ENCODE measurements around the gene PALS2. TPM values are rescaled to one million over a fixed set of nuclear protein-coding genes. Genes with fewer than 3 reads are reported as not detected.

PALS2 gene
- polyA plus RNA-seq, 1 donor from 2014 or later, result 3.8 TPM

- Histone ChIP-seq H4K20me1 (ENCODE audit: insufficient read depth) (no peaks in the 10 kb centered on the region), H3K36me3 (ENCODE audit: insufficient read depth, low read length) (no peaks in the 10 kb centered on the region), H3K4me3 (ENCODE audit: low read length) (no peak overlapping the region), H3K27ac (ENCODE audit: low read length) (no peak overlapping the region), H3F3A (ENCODE audit: insufficient read depth, low read length, poor library complexity, severe bottlenecking) (no peaks in the 10 kb centered on the region), H3K9ac (ENCODE audit: low read length) (no peak overlapping the region), H3K9me2 (ENCODE audit: insufficient read depth, low read length) (no peaks in the 10 kb centered on the region), H3K9me3 (ENCODE audit: low read length) (no peaks in the 10 kb centered on the region), H3K4me2 (ENCODE audit: low read length) (no peak overlapping the region), H3K27me3 (ENCODE audit: insufficient read depth, low read depth, low read length) (no peaks in the 10 kb centered on the region), H2AFZ (ENCODE audit: low read depth, low read length) (no peak overlapping the region), H3K79me2 (replicated peaks; ENCODE audit: insufficient read depth, low read length) (peaks cover 9% of the 10 kb centered on the region)
- TF ChIP-seq REST (IDR thresholded peaks at IDR 0.05; ENCODE audit: borderline replicate concordance) (no peak), RAD21 (conservative IDR thresholded peaks at IDR 0.05) (peak; percentile 50), SMC3 (conservative IDR thresholded peaks at IDR 0.05; ENCODE audit: poor library complexity) (peak; percentile 37), TAF1 (IDR thresholded peaks at IDR 0.05; ENCODE audit: low read depth) (no peak), EP300 (conservative IDR thresholded peaks at IDR 0.05; ENCODE audit: poor library complexity, severe bottlenecking) (no peak)
- TF ChIP-seq, protein P1, sequence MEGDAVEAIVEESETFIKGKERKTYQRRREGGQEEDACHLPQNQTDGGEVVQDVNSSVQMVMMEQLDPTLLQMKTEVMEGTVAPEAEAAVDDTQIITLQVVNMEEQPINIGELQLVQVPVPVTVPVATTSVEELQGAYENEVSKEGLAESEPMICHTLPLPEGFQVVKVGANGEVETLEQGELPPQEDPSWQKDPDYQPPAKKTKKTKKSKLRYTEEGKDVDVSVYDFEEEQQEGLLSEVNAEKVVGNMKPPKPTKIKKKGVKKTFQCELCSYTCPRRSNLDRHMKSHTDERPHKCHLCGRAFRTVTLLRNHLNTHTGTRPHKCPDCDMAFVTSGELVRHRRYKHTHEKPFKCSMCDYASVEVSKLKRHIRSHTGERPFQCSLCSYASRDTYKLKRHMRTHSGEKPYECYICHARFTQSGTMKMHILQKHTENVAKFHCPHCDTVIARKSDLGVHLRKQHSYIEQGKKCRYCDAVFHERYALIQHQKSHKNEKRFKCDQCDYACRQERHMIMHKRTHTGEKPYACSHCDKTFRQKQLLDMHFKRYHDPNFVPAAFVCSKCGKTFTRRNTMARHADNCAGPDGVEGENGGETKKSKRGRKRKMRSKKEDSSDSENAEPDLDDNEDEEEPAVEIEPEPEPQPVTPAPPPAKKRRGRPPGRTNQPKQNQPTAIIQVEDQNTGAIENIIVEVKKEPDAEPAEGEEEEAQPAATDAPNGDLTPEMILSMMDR (IDR thresholded peaks at IDR 0.05; ENCODE audit: poor library complexity, severe bottlenecking), result peak; percentile 44
Measured at GRCh38 chr7:24587853-24588252, 14.6 kb downstream of the PALS2 start.

DNA sequence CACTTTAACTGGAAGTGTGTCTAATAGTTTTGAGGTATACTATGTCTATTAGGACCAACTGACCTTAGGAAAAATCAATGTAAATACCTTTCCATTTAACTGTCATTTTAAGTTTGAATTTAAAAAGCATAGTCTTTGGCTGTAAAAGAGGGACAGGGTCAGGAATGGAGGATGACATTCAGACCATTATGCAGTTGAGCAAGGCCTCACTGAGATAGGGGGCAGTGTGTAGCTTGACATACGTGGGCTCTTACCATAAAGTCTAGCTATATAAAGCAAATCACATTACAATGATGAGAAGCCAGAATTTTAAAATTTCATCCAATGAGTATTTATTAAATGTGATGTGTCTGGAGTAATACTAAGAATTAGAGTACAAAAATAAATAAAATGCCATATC is 17.9 kb downstream of the PALS2 start:
- TF ChIP-seq EZH2 (IDR thresholded peaks at IDR 0.05; ENCODE audit: borderline replicate concordance, insufficient read depth, low read length, poor library complexity, severe bottlenecking) (no peak), REST (IDR thresholded peaks at IDR 0.05; ENCODE audit: borderline replicate concordance) (no peak), RAD21 (conservative IDR thresholded peaks at IDR 0.05) (no peak), EP300 (conservative IDR thresholded peaks at IDR 0.05; ENCODE audit: poor library complexity, severe bottlenecking) (no peak), SMC3 (conservative IDR thresholded peaks at IDR 0.05; ENCODE audit: poor library complexity) (no peak), TAF1 (IDR thresholded peaks at IDR 0.05; ENCODE audit: low read depth) (no peak), POLR2AphosphoS5 (IDR thresholded peaks at IDR 0.05) (no peak), MXI1 (conservative IDR thresholded peaks at IDR 0.05; ENCODE audit: poor library complexity, severe bottlenecking) (no peak)
- TF ChIP-seq, protein P1 (IDR thresholded peaks at IDR 0.05; ENCODE audit: poor library complexity, severe bottlenecking), result no peak
- no peaks in the 10 kb centered on the region for H3K9me3 ChIP-seq (ENCODE audit: low read length)
- no peak overlapping the region for H3K9ac ChIP-seq (ENCODE audit: low read length)
- H4K20me1 ChIP-seq (ENCODE audit: insufficient read depth), result no peaks in the 10 kb centered on the region
- H2AFZ ChIP-seq (ENCODE audit: low read depth, low read length), result no peak overlapping the region
- peaks cover 8% of the 10 kb centered on the region for H3K79me2 ChIP-seq (replicated peaks; ENCODE audit: insufficient read depth, low read length)
- no peak overlapping the region for H3K4me3 ChIP-seq (ENCODE audit: low read length)
- no peaks in the 10 kb centered on the region for H3K36me3 ChIP-seq (ENCODE audit: insufficient read depth, low read length)
- no peaks in the 10 kb centered on the region for H3F3A ChIP-seq (ENCODE audit: insufficient read depth, low read length, poor library complexity, severe bottlenecking)
- no peaks in the 10 kb centered on the region for H3K27me3 ChIP-seq (ENCODE audit: insufficient read depth, low read depth, low read length)
- no peak overlapping the region for H3K27ac ChIP-seq (ENCODE audit: low read length)
- H3K9me2 ChIP-seq (ENCODE audit: insufficient read depth, low read length), result no peaks in the 10 kb centered on the region
- no peak overlapping the region for H3K4me2 ChIP-seq (ENCODE audit: low read length)
